Measurements from ENCODE around the gene USP40.
"Not testable (repeated sequence)": the region's sequence is repeated elsewhere in the genome, so short reads cannot be mapped to it uniquely, and the experiment has no call there.

The USP40 gene

GRCh38 chr2:233600386-233600785 lies 33.8 kb upstream of the USP40 start:
- H3K4me3 ChIP-seq (ENCODE audit: low read depth, low read length): no peak overlapping the region
- TF ChIP-seq MAX (IDR thresholded peaks at IDR 0.05; ENCODE audit: low read depth, low read length): no peak
- no peak for TF ChIP-seq POLR2A (IDR thresholded peaks at IDR 0.05; ENCODE audit: extremely low read depth, insufficient read length)
- no peak for TF ChIP-seq CTCF (IDR thresholded peaks at IDR 0.05; ENCODE audit: low read depth, low read length)
- no peak for TF ChIP-seq MYC (IDR thresholded peaks at IDR 0.05; ENCODE audit: low read depth, low read length)
- DNase-seq (ENCODE audit: low read depth): no peak

GRCh38 chr2:233598952-233599351 lies 32.4 kb upstream of the USP40 start:
- TF ChIP-seq MAX (IDR thresholded peaks at IDR 0.05; ENCODE audit: low read depth, low read length) (no peak), MYC (IDR thresholded peaks at IDR 0.05; ENCODE audit: low read depth, low read length) (no peak), POLR2A (IDR thresholded peaks at IDR 0.05; ENCODE audit: extremely low read depth, insufficient read length) (no peak), CTCF (IDR thresholded peaks at IDR 0.05; ENCODE audit: low read depth, low read length) (no peak)
- no peak for DNase-seq (ENCODE audit: low read depth)

GRCh38 chr2:233597522-233597921 lies 30.9 kb upstream of the USP40 start:
- TF ChIP-seq MAX (IDR thresholded peaks at IDR 0.05; ENCODE audit: low read depth, low read length) (no peak), MYC (IDR thresholded peaks at IDR 0.05; ENCODE audit: low read depth, low read length) (no peak), POLR2A (IDR thresholded peaks at IDR 0.05; ENCODE audit: extremely low read depth, insufficient read length) (no peak), CTCF (IDR thresholded peaks at IDR 0.05; ENCODE audit: low read depth, low read length) (no peak)
- H3K4me3 ChIP-seq (ENCODE audit: low read depth, low read length): no peak overlapping the region
- no peak for DNase-seq (ENCODE audit: low read depth)

More at GRCh38 chr2:233598952-233599351, 32.4 kb upstream of the USP40 start:
- no peak overlapping the region for H3K4me3 ChIP-seq (ENCODE audit: low read depth, low read length)

- TF ChIP-seq MAX (IDR thresholded peaks at IDR 0.05; ENCODE audit: low read depth, low read length) (no peak), POLR2A (IDR thresholded peaks at IDR 0.05; ENCODE audit: extremely low read depth, insufficient read length) (no peak), CTCF (IDR thresholded peaks at IDR 0.05; ENCODE audit: low read depth, low read length) (no peak), MYC (IDR thresholded peaks at IDR 0.05; ENCODE audit: low read depth, low read length) (no peak)
- no peak overlapping the region for H3K4me3 ChIP-seq (ENCODE audit: low read depth, low read length)
- DNase-seq (ENCODE audit: low read depth): no peak
Measured at GRCh38 chr2:233593201-233593600, 26.6 kb upstream of the USP40 start.

GRCh38 chr2:233592706-233593105 lies 26.1 kb upstream of the USP40 start:
- not testable (repeated sequence) for DNase-seq (ENCODE audit: low read depth); H3K4me3 ChIP-seq (ENCODE audit: low read depth, low read length)

GRCh38 chr2:233588400-233588799 lies 21.8 kb upstream of the USP40 start:
- no peak for DNase-seq (ENCODE audit: low read depth)
- no peak for TF ChIP-seq MYC (IDR thresholded peaks at IDR 0.05; ENCODE audit: low read depth, low read length)
- no peak for TF ChIP-seq MAX (IDR thresholded peaks at IDR 0.05; ENCODE audit: low read depth, low read length)
- no peak for TF ChIP-seq CTCF (IDR thresholded peaks at IDR 0.05; ENCODE audit: low read depth, low read length)
- TF ChIP-seq POLR2A (IDR thresholded peaks at IDR 0.05; ENCODE audit: extremely low read depth, insufficient read length): no peak
- no peak overlapping the region for H3K4me3 ChIP-seq (ENCODE audit: low read depth, low read length)

Data from NB4 (cell line).